Measurements from ENCODE around the gene APPBP2. TPM values are rescaled to one million over a fixed set of nuclear protein-coding genes. Genes with fewer than 3 reads are reported as not detected.

Gene APPBP2
- total and polyA plus RNA-seq, 2 donors from 2014 or later: 10.9 to 44.4 TPM

DNA sequence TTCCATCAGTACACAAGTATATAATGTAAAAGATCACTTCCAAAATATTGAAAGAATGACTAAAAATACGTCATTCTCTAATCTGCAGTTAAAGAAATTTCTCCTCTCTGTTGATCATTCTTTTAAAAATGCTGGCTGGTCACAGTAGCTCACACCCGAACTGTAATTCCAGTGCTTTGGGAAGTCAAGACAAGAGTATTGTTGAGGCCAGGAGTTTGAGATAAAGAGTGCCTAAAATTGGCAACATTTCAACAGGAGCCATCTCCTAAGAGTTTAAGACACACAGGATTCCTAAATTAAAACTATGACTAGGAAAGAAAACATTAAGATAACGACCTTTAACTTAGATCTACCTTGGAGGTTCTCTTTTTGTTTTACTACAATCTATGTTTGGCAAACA, 129.6 kb downstream of the APPBP2 start:
- Histone ChIP-seq H3K27ac (ENCODE audit: low read depth in 2 of 2, low read length in 2 of 2) (no peak overlapping the region), H3K9ac (ENCODE audit: low read length in 3 of 3) (no peak overlapping the region), H3K4me3 (ENCODE audit: low read length in 3 of 3) (no peak overlapping the region), H3K4me1 (ENCODE audit: control insufficient read depth in 2 of 3, insufficient read depth in 2 of 3, low read depth in 1 of 3, low read length in 3 of 3) (peaks cover 0 to 6% (median 2%) of the 10 kb centered on the region in 3 donors), H3K9me3 (ENCODE audit: control insufficient read depth in 2 of 3, insufficient read depth in 1 of 3, low read length in 3 of 3) (no peaks in the 10 kb centered on the region), H3K27me3 (ENCODE audit: control insufficient read depth, insufficient read depth, low read length) (no peaks in the 10 kb centered on the region), H3K36me3 (ENCODE audit: control insufficient read depth in 2 of 3, insufficient read depth in 3 of 3, low read length in 3 of 3) (no peaks in the 10 kb centered on the region)
- FAIRE-seq: no peak
- TF ChIP-seq, protein P1, sequence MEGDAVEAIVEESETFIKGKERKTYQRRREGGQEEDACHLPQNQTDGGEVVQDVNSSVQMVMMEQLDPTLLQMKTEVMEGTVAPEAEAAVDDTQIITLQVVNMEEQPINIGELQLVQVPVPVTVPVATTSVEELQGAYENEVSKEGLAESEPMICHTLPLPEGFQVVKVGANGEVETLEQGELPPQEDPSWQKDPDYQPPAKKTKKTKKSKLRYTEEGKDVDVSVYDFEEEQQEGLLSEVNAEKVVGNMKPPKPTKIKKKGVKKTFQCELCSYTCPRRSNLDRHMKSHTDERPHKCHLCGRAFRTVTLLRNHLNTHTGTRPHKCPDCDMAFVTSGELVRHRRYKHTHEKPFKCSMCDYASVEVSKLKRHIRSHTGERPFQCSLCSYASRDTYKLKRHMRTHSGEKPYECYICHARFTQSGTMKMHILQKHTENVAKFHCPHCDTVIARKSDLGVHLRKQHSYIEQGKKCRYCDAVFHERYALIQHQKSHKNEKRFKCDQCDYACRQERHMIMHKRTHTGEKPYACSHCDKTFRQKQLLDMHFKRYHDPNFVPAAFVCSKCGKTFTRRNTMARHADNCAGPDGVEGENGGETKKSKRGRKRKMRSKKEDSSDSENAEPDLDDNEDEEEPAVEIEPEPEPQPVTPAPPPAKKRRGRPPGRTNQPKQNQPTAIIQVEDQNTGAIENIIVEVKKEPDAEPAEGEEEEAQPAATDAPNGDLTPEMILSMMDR (IDR thresholded peaks at IDR 0.05; ENCODE audit: borderline replicate concordance, extremely low read depth, insufficient read depth): no peak
- intact Hi-C loops (cut with DNase I): no loop called here
- DNase-seq: no peak

DNA sequence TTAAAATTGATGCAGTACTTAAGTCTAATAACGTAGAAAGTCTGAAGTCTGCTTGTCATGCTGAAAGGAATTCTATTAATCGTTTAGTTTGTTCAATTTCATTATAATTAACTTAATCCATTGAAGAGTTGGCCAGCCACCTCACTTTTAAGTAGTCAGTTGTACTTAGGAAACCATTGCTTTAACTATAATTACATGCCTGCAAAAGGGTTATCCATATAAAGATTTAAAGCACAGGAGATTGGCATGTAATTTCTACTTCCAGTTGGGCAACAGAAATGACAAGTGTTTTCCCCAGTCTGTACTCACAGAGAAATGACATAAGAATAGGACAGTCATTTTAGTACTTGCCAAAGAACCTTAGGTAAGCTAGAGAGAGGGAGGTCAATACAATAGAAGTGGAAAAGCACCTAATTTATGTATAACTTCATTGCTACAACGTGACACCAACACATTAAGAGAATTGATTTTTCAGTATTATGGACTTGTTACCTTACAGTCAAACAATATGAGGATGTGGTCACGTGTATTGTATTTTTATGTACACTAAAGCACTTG, 130.5 kb downstream of the APPBP2 start:
- H3K27me3 ChIP-seq (ENCODE audit: control insufficient read depth, insufficient read depth, low read length): no peaks in the 10 kb centered on the region
- DNase-seq (no peak), FAIRE-seq (no peak)
- TF ChIP-seq, protein P1 (IDR thresholded peaks at IDR 0.05; ENCODE audit: borderline replicate concordance, extremely low read depth, insufficient read depth): no peak
- no peaks in the 10 kb centered on the region for H3K36me3 ChIP-seq (ENCODE audit: control insufficient read depth in 2 of 3, insufficient read depth in 3 of 3, low read length in 3 of 3)
- no peak overlapping the region for H3K9ac ChIP-seq (ENCODE audit: low read length in 3 of 3)
- no peak overlapping the region for H3K27ac ChIP-seq (ENCODE audit: low read depth in 2 of 2, low read length in 2 of 2)
- no peaks in the 10 kb centered on the region for H3K9me3 ChIP-seq (ENCODE audit: control insufficient read depth in 2 of 3, insufficient read depth in 1 of 3, low read length in 3 of 3)
- no peak overlapping the region for H3K4me3 ChIP-seq (ENCODE audit: low read length in 3 of 3)
- intact Hi-C loops (cut with DNase I): no loop called here
- H3K4me1 ChIP-seq (ENCODE audit: control insufficient read depth in 2 of 3, insufficient read depth in 2 of 3, low read depth in 1 of 3, low read length in 3 of 3): peaks cover 0 to 7% (median 6%) of the 10 kb centered on the region in 3 donors

DNA sequence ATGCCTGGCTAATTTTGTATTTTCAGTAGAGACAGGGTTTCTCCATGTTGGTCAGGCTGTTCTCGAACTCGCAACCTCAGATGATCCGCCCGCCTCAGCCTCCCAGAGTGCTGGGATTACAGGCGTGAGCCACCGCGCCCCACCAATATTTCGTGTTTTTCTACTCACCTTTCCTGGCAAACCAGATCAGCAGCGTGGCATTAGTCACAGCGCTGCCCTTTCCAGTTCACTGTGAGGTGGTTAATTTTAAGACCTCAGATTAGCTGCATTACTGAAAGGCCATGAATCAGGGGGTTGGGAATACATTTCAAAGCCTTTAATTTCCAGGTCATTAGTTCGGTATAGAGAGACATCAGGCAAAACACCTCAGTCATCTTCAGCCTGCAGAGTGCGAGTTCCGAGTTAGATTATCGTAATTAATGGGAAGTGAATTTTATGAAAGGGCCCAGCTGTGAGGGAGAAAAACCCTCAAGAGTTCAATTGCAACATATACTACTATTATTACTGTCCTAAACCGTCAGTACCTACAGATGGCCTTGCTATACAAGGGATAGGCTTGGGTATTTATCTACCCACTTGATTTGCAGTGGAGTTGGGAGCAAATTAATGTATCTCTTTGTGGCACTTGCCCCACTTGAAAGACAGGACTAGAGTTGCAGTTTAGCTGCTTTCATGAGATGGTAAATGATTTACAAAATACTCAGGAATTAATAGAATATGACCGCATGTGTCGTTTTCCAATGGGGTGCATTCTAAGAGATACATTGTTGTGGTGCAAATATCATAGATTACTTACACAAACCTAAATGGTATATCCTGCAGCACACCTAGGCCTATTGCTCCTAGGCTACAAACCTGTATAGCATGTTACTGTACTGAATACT, 132.0 kb downstream of the APPBP2 start:
- FAIRE-seq (no peak), DNase-seq (peak in 4 of 5 donors; percentile 21 to 68 (median 52))
- Histone ChIP-seq H3K4me3 (ENCODE audit: low read length in 3 of 3) (no peak overlapping the region), H3K9me3 (ENCODE audit: control insufficient read depth in 2 of 3, insufficient read depth in 1 of 3, low read length in 3 of 3) (no peaks in the 10 kb centered on the region), H3K27ac (ENCODE audit: low read depth in 2 of 2, low read length in 2 of 2) (no peak overlapping the region), H3K36me3 (ENCODE audit: control insufficient read depth in 2 of 3, insufficient read depth in 3 of 3, low read length in 3 of 3) (no peaks in the 10 kb centered on the region), H3K4me1 (ENCODE audit: control insufficient read depth in 2 of 3, insufficient read depth in 2 of 3, low read depth in 1 of 3, low read length in 3 of 3) (peaks cover 0 to 7% (median 6%) of the 10 kb centered on the region in 3 donors), H3K27me3 (ENCODE audit: control insufficient read depth, insufficient read depth, low read length) (no peaks in the 10 kb centered on the region), H3K9ac (ENCODE audit: low read length in 3 of 3) (no peak overlapping the region)
- TF ChIP-seq, protein P1 (IDR thresholded peaks at IDR 0.05; ENCODE audit: borderline replicate concordance, extremely low read depth, insufficient read depth): no peak
- intact Hi-C loops (cut with DNase I): no loop called here

Other genes with a start within 250 kb of the APPBP2 start
- 53.1 TPM for gene USP32, start 134.1 kb downstream of the APPBP2 start, total RNA-seq
- gene USP32, start 134.1 kb downstream of the APPBP2 start, polyA plus RNA-seq (ENCODE audit: insufficient read depth, low read depth, low replicate concordance): 14.6 TPM
- not detected for gene CHCT1, start 103.8 kb downstream of the APPBP2 start, total RNA-seq
- not detected for gene CHCT1, start 103.8 kb downstream of the APPBP2 start, polyA plus RNA-seq (ENCODE audit: insufficient read depth, low read depth, low replicate concordance)
- 16.6 TPM for gene PPM1D, start 74.0 kb upstream of the APPBP2 start, total RNA-seq
- gene PPM1D, start 74.0 kb upstream of the APPBP2 start, polyA plus RNA-seq (ENCODE audit: insufficient read depth, low read depth, low replicate concordance): 4.5 TPM
- 44.1 TPM for gene BCAS3, start 151.6 kb upstream of the APPBP2 start, total RNA-seq
- 18.3 TPM for gene BCAS3, start 151.6 kb upstream of the APPBP2 start, polyA plus RNA-seq (ENCODE audit: insufficient read depth, low read depth, low replicate concordance)